Inflammatory macrophage treated with lipopolysaccharide for 1 hour (primary cell): ENCODE measurements around the gene ZNF318.
"Not testable (repeated sequence)": the region's sequence is repeated elsewhere in the genome, so short reads cannot be mapped to it uniquely, and the experiment has no call there.

ENCODE experiments used
- DNase-seq, 2 donors: peaks; one replicate each; pipeline ENCODE4 v3.0.0-alpha.2; 2020 to 2022

ZNF318 gene, protein sequence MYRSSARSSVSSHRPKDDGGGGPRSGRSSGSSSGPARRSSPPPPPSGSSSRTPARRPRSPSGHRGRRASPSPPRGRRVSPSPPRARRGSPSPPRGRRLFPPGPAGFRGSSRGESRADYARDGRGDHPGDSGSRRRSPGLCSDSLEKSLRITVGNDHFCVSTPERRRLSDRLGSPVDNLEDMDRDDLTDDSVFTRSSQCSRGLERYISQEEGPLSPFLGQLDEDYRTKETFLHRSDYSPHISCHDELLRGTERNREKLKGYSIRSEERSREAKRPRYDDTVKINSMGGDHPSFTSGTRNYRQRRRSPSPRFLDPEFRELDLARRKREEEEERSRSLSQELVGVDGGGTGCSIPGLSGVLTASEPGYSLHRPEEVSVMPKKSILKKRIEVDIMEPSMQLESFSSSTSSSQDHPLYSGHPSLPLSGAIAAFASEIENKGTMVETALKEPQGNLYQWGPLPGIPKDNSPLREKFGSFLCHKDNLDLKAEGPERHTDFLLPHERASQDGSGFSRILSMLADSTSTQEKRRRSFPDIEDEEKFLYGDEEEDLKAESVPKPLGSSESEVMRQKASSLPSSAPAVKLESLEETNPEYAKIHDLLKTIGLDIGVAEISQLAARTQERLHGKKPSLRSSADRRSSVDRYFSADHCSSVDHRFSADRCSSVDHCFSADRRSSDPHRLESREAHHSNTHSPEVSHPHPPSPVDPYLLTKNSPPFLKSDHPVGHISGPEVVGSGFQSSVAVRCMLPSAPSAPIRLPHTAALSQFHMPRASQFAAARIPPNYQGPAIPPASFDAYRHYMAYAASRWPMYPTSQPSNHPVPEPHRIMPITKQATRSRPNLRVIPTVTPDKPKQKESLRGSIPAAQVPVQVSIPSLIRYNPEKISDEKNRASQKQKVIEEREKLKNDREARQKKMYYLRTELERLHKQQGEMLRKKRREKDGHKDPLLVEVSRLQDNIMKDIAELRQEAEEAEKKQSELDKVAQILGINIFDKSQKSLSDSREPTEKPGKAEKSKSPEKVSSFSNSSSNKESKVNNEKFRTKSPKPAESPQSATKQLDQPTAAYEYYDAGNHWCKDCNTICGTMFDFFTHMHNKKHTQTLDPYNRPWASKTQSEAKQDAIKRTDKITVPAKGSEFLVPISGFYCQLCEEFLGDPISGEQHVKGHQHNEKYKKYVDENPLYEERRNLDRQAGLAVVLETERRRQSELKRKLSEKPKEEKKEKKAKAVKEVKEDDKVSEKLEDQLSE (N-terminal part only)

GRCh38 chr6:43369174-43370002 is at the start of gene ZNF318:
Gene ZNF318 (minus strand): TSS chr6:43369647. CDS start chr6:43369365, 282 bp downstream.
- DNase-seq, result peak; percentile 97

DNA sequence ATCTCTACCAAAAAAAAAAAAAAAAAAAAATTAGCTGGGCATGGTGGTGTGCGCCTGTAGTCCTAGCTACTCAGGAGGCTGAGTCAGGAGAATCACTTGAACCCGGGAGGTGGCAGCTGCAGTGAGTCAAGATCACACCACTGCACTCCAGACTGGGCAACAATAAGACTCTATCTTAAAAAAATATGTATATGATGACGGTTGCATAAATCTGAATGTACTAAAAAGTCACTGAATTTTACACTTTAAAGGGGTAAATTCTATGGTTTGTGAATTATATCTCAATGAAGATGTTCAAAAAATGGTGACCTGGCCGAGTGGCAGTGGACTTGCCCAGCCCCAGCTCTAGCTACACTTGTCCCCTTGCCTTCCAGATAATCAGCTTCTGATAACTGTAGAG is 47.5 kb upstream of the ZNF318 start:
- DNase-seq, result no peak

GRCh38 chr6:43415275-43415674 is 45.8 kb upstream of the ZNF318 start:
- not testable (repeated sequence) for DNase-seq

DNA sequence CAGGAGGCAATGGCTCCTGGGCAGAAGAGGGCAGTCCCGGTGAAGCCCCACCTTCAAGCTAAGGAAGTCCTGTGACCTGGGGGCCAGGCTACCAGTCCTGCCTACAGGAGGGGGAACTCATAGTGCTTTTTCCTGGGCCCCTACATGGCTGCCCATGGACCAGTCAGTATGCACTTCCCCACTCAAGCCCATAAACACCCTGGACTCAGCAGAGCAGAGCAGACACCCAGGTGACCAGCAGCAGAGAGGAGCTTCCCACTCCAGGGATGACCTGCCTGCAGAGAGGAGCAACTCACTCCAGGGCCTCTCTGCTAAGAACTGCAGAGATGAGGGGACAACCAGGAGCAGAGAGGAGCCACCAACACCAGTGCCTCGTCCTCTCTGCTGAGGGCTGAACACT is 43.6 kb upstream of the ZNF318 start:
- DNase-seq, result no peak

GRCh38 chr6:43412541-43412940 is 43.1 kb upstream of the ZNF318 start:
- DNase-seq, result no peak

GRCh38 chr6:43410776-43411175 is 41.3 kb upstream of the ZNF318 start:
- not testable (repeated sequence) for DNase-seq

- DNase-seq, result no peak
Measured at GRCh38 chr6:43408259-43408658, 38.8 kb upstream of the ZNF318 start.

- DNase-seq, result no peak
Measured at GRCh38 chr6:43407296-43407695, 37.8 kb upstream of the ZNF318 start.

GRCh38 chr6:43405354-43405753 is 35.9 kb upstream of the ZNF318 start:
- DNase-seq, result no peak

- DNase-seq, result no peak
Measured at GRCh38 chr6:43402820-43403219, 33.4 kb upstream of the ZNF318 start.

- no peak for DNase-seq
Measured at GRCh38 chr6:43401730-43402129, 32.3 kb upstream of the ZNF318 start.

- DNase-seq, result no peak
Measured at GRCh38 chr6:43399932-43400487, 30.6 kb upstream of the ZNF318 start.

- no peak for DNase-seq
Measured at GRCh38 chr6:43396408-43397149, 27.1 kb upstream of the ZNF318 start.

DNA sequence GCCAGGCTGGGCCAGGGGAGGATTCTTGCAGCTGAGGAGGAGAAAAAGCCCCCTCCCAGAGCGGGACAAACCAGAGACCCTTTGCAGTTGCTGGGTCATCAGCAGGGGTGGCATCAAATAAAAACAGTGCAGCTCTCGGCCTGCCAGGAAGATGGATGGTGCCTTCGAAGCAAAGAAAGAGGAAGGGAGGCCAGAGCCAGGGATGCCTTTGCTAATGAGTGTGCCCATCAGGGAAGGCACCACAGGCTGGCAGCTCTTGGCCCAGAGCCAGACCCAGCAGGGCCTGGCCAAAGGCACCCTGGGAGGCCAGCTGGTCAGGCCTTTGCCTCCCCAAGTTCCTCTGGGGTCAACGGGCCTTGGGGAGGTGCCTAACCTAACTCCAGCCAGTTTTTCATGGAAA is 26.3 kb upstream of the ZNF318 start:
- DNase-seq, result no peak

DNA sequence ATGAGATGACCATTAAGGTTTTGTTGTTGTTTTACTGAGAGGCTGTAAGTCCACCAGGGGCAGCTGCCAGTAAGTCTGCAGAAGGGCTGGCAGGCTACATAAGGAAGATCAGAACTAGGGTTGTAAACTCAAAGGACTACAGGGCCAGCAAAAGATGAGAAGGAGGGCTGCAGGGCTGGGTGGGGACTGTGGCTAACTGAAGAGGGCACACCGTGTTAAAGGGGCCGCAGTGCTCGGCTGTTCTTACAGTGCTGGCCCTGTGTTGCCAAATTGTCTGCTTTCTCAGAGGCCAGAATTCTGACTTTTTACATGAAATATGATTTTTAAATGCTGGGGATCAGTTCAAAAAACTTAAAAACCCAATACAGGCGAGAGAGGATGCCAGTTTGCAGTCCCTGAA is 25.5 kb upstream of the ZNF318 start:
- no peak for DNase-seq

DNA sequence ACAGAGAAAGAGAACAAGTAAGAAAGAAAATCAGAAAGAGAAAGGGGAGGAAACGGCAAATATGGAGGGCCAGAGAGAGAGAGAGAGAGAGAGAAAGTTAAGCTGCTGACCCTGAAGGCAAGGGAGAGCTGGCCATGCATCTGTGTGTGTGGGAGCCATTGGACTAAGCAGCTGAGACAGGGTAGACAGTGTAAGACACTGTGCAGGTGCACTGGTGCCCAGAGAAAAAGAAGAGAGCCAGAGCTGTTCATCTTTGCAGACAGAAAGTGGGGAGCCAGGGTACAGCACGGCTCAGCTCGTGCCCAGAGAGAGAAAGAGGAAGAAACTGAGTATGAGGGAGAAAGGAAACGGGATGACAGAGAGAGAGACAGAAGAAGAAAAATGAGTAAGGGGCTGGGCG is 24.2 kb upstream of the ZNF318 start:
- DNase-seq, result peak in 1 of 2 donors; percentile 16

- DNase-seq, result not testable (repeated sequence)
Measured at GRCh38 chr6:43393133-43393532, 23.7 kb upstream of the ZNF318 start.

GRCh38 chr6:43391440-43392031 is 22.1 kb upstream of the ZNF318 start:
- DNase-seq, result no peak

DNA sequence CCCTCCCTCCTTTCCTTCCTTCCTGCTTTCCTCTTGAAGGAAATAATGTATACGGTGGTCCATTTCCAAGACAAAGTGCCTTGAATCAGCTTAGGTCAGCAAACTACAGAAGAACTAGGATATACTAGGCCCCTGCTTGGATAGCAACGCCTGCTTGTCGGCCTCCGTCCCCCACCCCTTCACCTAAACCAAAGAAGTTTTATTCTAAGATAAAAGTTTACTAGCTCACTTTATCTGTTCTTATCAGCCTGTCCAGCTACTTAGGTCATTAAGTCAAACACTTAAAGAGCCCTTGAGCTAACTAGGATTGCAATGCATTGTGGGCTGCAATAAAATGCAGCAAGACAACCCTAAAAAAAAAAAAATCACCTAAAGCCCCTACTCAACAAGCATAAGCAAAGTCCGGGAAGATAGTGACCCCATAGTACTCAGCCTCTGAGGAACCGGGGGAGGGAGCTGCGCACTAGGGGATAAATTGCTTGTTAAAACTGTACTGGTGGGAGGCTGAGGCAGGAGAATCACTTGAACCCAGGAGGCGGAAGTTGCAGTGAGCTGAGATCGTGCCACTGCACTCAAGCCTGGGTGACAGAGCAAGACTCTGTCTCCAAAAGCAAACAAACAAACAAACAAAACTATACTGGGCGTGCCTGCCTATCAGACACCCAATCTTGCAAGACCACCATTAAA is 21.4 kb upstream of the ZNF318 start:
- DNase-seq, result not testable (repeated sequence)

GRCh38 chr6:43389730-43390295 is 20.4 kb upstream of the ZNF318 start:
- no peak for DNase-seq
